HL-60 (cell line): Measurements from ENCODE around the gene TLL1.

ENCODE experiments used
- DNase-seq, 2 experiments: peaks; one replicate each; pipeline ENCODE4 v3.0.0-alpha.2; 2010 to 2020; ENCODE audit warnings: low read depth in 1 of 2, low spot score in 1 of 2
- H3K27ac ChIP-seq: fragments of 250-450 bp; sonication (Bioruptor Pico); replicated peaks from 2 replicates; pipeline ENCODE4 v1.5.1; 2020; ENCODE audit warnings: mild to moderate bottlenecking, moderate library complexity
- H3K27me3 ChIP-seq: fragments of 250-450 bp; sonication (Bioruptor Pico); 2 replicates; pipeline ENCODE4 v1.5.1; 2021; ENCODE audit warnings: mild to moderate bottlenecking, moderate library complexity; ENCODE audit not compliant: insufficient read depth, poor library complexity, severe bottlenecking
- H3K4me3 ChIP-seq: replicated peaks from 2 replicates; pipeline ENCODE4 v1.5.1; 2011; ENCODE audit warnings: mild to moderate bottlenecking, control low read depth, low read length; ENCODE audit not compliant: insufficient read depth
- CTCF ChIP-seq: IDR thresholded peaks from one replicate; pipeline ENCODE4 v1.5.1; 2011; ENCODE audit warnings: low read length, control low read depth, inconsistent platforms; ENCODE audit not compliant: insufficient read depth
- GABPA ChIP-seq: IDR thresholded peaks from 2 replicates; pipeline ENCODE4 v1.6.1; 2012; ENCODE audit warnings: low read depth
- POLR2AphosphoS5 ChIP-seq: IDR thresholded peaks from 2 replicates; pipeline ENCODE4 v1.6.1; 2012; ENCODE audit warnings: low read depth
- REST ChIP-seq: IDR thresholded peaks from 2 replicates; pipeline ENCODE4 v1.6.1; 2012; ENCODE audit warnings: low read depth; ENCODE audit not compliant: insufficient replicate concordance
- SPI1 ChIP-seq: IDR thresholded peaks from 2 replicates; pipeline ENCODE4 v1.6.1; 2012; ENCODE audit warnings: low read depth, mild to moderate bottlenecking, borderline replicate concordance

TLL1 gene

GRCh38 chr4:166014411-166014810 lies 141.4 kb downstream of the TLL1 start:
- no peak for DNase-seq
- H3K4me3 ChIP-seq = no peak overlapping the region
- TF ChIP-seq SPI1 = no peak
- TF ChIP-seq REST = no peak
- no peak for TF ChIP-seq CTCF
- no peak for TF ChIP-seq GABPA
- TF ChIP-seq POLR2AphosphoS5 = no peak
- H3K27me3 ChIP-seq = no peaks in the 10 kb centered on the region
- H3K27ac ChIP-seq = no peak overlapping the region

- no peak for TF ChIP-seq GABPA
- TF ChIP-seq REST = no peak
- no peak for TF ChIP-seq POLR2AphosphoS5
- no peak for TF ChIP-seq SPI1
- TF ChIP-seq CTCF = no peak
- Histone ChIP-seq H3K4me3 (no peak overlapping the region), H3K27ac (no peak overlapping the region), H3K27me3 (no peaks in the 10 kb centered on the region)
- no peak for DNase-seq
These were observed 144.8 kb downstream of the TLL1 start for GRCh38 chr4:166017804-166018203.

- TF ChIP-seq SPI1 (no peak), POLR2AphosphoS5 (no peak), REST (no peak), CTCF (no peak), GABPA (no peak)
- H3K4me3 ChIP-seq = no peak overlapping the region
- no peaks in the 10 kb centered on the region for H3K27me3 ChIP-seq
- no peak overlapping the region for H3K27ac ChIP-seq
- DNase-seq = no peak
These were observed 146.6 kb downstream of the TLL1 start for GRCh38 chr4:166019441-166020220.
